K562 treated with DMSO at 1 percent for 4 hours (cell line): ENCODE results near the gene GJB2. TPM values are rescaled to one million over a fixed set of nuclear protein-coding genes. Genes with fewer than 3 reads are reported as not detected.

ENCODE experiments used
- total RNA-seq: library from RNA; unstranded; fragments of 300-600 nt; gene quantifications from 2 replicates; pipeline ENCODE4 v1.2.3, GENCODE V29; 2022; ENCODE audit not compliant: insufficient read depth

GJB2 gene
- total RNA-seq, result not detected in 2 replicates

GRCh38 chr13:20192836-20193161, at the start of gene GJB2:
Gene GJB2 (minus strand): TSS chr13:20192938. CDS start chr13:20189581, 3,357 bp downstream.

GRCh38 chr13:20231839-20232555, 39.3 kb upstream of the GJB2 start, which contains the start of gene GJB6:
Gene GJB6 (minus strand): TSS chr13:20232319. CDS start chr13:20223480, 8,839 bp downstream.

GRCh38 chr13:20160306-20161274, 32.1 kb downstream of the GJB2 start, which contains the start of gene GJA3:
Gene GJA3 (minus strand): TSS chr13:20161052. CDS start chr13:20143288, 17,764 bp downstream.

Other genes starting within 250 kb of the GJB2 start
- 17.3 and 23.1 TPM in 2 replicates for gene ZMYM2, start 234.2 kb downstream of the GJB2 start, total RNA-seq
- gene GJA3, start 31.9 kb downstream of the GJB2 start, total RNA-seq, result not detected in 2 replicates
- not detected in 2 replicates for gene GJB6, start 39.4 kb upstream of the GJB2 start, total RNA-seq